ENCODE measurements around the gene GRID2. TPM values are rescaled to one million over a fixed set of nuclear protein-coding genes. Genes with fewer than 3 reads are reported as not detected.

Gene GRID2
- total RNA-seq, 1 donor from 2014 or later: 0.17 TPM

DNA sequence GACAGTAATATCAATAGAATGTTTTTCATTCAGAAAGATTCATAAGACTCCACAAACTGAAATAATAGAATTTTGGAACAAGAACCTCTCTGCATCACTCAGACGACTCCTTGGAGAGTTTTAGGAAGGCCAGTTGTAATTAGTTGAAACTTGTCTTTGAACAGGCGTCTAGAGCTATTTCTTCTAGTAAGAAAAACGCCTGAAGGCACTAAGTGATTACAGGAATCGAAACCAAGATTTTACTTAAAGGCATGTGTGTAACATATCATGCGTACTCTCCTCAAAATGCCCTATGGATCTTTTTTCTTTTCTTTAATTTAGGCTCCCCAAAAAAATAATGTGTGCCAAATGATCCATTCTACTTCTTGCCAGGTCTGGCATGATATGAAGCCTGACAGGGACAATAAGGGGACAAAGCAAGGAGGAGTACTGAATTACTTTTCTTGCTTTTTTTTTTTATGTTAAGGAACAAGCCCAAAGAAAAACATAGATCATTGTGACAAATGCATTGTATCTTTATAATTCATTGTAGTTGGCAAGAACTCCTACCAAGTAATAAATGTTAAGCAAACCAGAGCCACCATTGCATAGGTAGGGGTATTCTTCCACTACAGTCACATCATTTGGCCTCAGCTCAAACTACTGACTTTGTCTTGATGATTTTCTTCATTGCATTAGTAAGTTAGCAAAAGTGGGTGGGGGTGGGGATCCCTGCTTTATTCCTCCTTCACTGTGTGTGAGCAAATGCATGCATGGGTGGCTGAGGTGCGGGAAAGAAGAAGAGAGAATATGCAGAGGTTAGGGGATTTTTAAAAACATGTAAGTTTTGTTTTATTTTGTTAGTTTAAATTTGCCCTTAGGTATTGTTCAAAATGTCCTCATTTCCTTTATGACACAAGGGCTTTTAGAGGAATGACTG is 1444.9 kb downstream of the GRID2 start:
- no peaks in the 10 kb centered on the region for H4K20me1 ChIP-seq (ENCODE audit: low read depth)

DNA sequence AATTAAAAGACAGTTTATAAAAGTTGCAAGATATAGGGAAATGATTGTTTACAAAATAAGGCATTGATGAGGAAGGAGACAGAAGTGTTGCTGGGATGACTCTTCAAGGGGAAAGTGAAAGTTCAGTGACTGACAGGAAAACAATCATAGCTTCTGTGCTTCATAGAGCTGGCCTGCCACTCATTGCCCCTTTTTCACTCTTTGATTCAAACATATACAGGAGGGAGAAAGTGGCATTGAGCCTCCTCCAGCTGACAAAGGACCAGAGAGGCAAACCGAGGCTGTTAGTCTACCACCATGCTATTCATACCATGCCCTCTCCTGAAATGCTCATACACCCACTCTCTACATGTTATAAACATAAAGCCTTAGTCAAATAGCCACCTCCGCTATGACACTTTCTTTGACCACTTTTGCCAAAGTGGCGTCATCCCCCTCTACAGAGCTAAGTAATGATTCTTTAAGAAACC is 1445.6 kb downstream of the GRID2 start:
- Mint-ChIP-seq H3K4me3 (no peak overlapping the region), H3K4me1 (peaks cover 9% of the 10 kb centered on the region), H3K27me3 (ENCODE audit: insufficient read depth, low read depth) (no peaks in the 10 kb centered on the region), H3K9me3 (no peaks in the 10 kb centered on the region), H3K27ac (no peak overlapping the region), H3K36me3 (no peaks in the 10 kb centered on the region)
- H3K9me3 ChIP-seq (ENCODE audit: low read depth): no peaks in the 10 kb centered on the region
- H3K4me2 ChIP-seq: no peak overlapping the region
- H3K36me3 ChIP-seq: no peaks in the 10 kb centered on the region
- no peaks in the 10 kb centered on the region for H3F3A ChIP-seq (ENCODE audit: low read depth)
- DNase-seq (ENCODE audit: low spot score): no peak
- H4K20me1 ChIP-seq (ENCODE audit: low read depth): no peaks in the 10 kb centered on the region
- H3K27ac ChIP-seq: no peak overlapping the region
- H3K9ac ChIP-seq: no peak overlapping the region
- H3K79me2 ChIP-seq (ENCODE audit: low read depth): no peaks in the 10 kb centered on the region
- no peaks in the 10 kb centered on the region for H3K27me3 ChIP-seq
- TF ChIP-seq EZH2phosphoT487 (IDR thresholded peaks at IDR 0.05): no peak
- TF ChIP-seq, protein P1, sequence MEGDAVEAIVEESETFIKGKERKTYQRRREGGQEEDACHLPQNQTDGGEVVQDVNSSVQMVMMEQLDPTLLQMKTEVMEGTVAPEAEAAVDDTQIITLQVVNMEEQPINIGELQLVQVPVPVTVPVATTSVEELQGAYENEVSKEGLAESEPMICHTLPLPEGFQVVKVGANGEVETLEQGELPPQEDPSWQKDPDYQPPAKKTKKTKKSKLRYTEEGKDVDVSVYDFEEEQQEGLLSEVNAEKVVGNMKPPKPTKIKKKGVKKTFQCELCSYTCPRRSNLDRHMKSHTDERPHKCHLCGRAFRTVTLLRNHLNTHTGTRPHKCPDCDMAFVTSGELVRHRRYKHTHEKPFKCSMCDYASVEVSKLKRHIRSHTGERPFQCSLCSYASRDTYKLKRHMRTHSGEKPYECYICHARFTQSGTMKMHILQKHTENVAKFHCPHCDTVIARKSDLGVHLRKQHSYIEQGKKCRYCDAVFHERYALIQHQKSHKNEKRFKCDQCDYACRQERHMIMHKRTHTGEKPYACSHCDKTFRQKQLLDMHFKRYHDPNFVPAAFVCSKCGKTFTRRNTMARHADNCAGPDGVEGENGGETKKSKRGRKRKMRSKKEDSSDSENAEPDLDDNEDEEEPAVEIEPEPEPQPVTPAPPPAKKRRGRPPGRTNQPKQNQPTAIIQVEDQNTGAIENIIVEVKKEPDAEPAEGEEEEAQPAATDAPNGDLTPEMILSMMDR (IDR thresholded peaks at IDR 0.05): no peak
- TF ChIP-seq EZH2 (IDR thresholded peaks at IDR 0.05): no peak
- peak overlapping the region; percentile 56 for H2AFZ ChIP-seq (replicated peaks)
- H3K4me1 ChIP-seq: peaks cover 11% of the 10 kb centered on the region
- H3K4me3 ChIP-seq: no peak overlapping the region

More for the DNA sequence above, 1444.9 kb downstream of the GRID2 start:
- DNase-seq (ENCODE audit: low spot score): no peak
- H3K9me3 ChIP-seq (ENCODE audit: low read depth): no peaks in the 10 kb centered on the region
- H3K27me3 ChIP-seq: no peaks in the 10 kb centered on the region
- no peak overlapping the region for H3K27ac ChIP-seq
- H3F3A ChIP-seq (ENCODE audit: low read depth): no peaks in the 10 kb centered on the region
- Mint-ChIP-seq H3K4me3 (no peak overlapping the region), H3K27me3 (ENCODE audit: insufficient read depth, low read depth) (no peaks in the 10 kb centered on the region), H3K27ac (no peak overlapping the region), H3K36me3 (no peaks in the 10 kb centered on the region), H3K9me3 (no peaks in the 10 kb centered on the region), H3K4me1 (peaks cover 9% of the 10 kb centered on the region)
- H3K4me3 ChIP-seq: no peak overlapping the region
- peak overlapping the region; percentile 56 for H2AFZ ChIP-seq (replicated peaks)
- H3K36me3 ChIP-seq: no peaks in the 10 kb centered on the region
- no peak overlapping the region for H3K9ac ChIP-seq
- no peaks in the 10 kb centered on the region for H3K79me2 ChIP-seq (ENCODE audit: low read depth)
- H3K4me2 ChIP-seq: no peak overlapping the region
- H3K4me1 ChIP-seq: peaks cover 11% of the 10 kb centered on the region
- no peak for TF ChIP-seq EZH2phosphoT487 (IDR thresholded peaks at IDR 0.05)
- TF ChIP-seq EZH2 (IDR thresholded peaks at IDR 0.05): no peak
- TF ChIP-seq, protein P1 (IDR thresholded peaks at IDR 0.05): no peak

DNA sequence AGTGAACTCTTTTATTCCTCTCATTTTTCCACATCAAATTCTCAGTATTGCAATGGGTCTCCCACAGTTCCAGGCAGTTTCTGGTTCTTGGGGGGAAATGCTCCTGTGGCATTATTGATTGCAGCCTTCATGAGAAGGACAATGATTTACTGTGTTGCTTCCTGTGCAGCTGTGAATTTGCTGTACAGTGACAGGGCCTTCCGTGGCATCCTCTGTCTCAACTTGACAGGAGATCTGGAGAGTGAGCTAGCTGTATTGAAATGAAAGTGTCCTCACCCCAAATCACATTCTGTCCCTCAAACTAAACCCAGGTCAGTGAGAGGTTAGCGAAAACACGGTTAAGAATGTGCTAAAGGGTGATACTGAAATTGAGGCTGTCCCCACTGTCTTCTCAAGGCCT is 1447.6 kb downstream of the GRID2 start:
- no peak overlapping the region for H3K4me3 ChIP-seq
- H3K79me2 ChIP-seq (ENCODE audit: low read depth): no peaks in the 10 kb centered on the region
- no peak overlapping the region for H3K27ac ChIP-seq
- H2AFZ ChIP-seq (replicated peaks): no peak overlapping the region
- no peaks in the 10 kb centered on the region for H3K9me3 ChIP-seq (ENCODE audit: low read depth)
- H3K4me2 ChIP-seq: no peak overlapping the region
- TF ChIP-seq, protein P1 (IDR thresholded peaks at IDR 0.05): no peak
- TF ChIP-seq EZH2 (IDR thresholded peaks at IDR 0.05) (no peak), EZH2phosphoT487 (IDR thresholded peaks at IDR 0.05) (no peak)
- no peak overlapping the region for H3K9ac ChIP-seq
- no peak for DNase-seq (ENCODE audit: low spot score)
- H3F3A ChIP-seq (ENCODE audit: low read depth): no peaks in the 10 kb centered on the region
- peaks cover 5% of the 10 kb centered on the region for H3K4me1 ChIP-seq
- H3K27ac Mint-ChIP-seq: no peak overlapping the region
- peaks cover 9% of the 10 kb centered on the region for H3K4me1 Mint-ChIP-seq
- H3K9me3 Mint-ChIP-seq: no peaks in the 10 kb centered on the region
- H3K36me3 ChIP-seq: no peaks in the 10 kb centered on the region
- H3K4me3 Mint-ChIP-seq: no peak overlapping the region
- H3K36me3 Mint-ChIP-seq: no peaks in the 10 kb centered on the region
- no peaks in the 10 kb centered on the region for H4K20me1 ChIP-seq (ENCODE audit: low read depth)
- H3K27me3 ChIP-seq: no peaks in the 10 kb centered on the region
- no peaks in the 10 kb centered on the region for H3K27me3 Mint-ChIP-seq (ENCODE audit: insufficient read depth, low read depth)
